Activated CD4-positive, alpha-beta T cell treated with anti-CD3 and anti-CD28 coated beads, Interleukin-10, Interleukin-2, amounts not matched to agents 100 ng/mL and 50 ng/mL, durations not matched to agents 16 hours and 8 hours (primary cell): ENCODE data around the gene CRAT.

ENCODE experiments used
- DNase-seq: peaks from one replicate; pipeline ENCODE4 v3.0.0-alpha.2; 2020

CRAT gene

GRCh38 chr9:129080601-129081387 is 29.8 kb downstream of the CRAT start, which contains the start of gene DOLPP1:
TSS of gene DOLPP1 (plus strand) at chr9:129081111. CDS start at chr9:129081132, 21 bp downstream.
- DNase-seq: peak; percentile 100

GRCh38 chr9:129080298-129080600 is 30.3 kb downstream of the CRAT start:
- no peak for DNase-seq

DNA sequence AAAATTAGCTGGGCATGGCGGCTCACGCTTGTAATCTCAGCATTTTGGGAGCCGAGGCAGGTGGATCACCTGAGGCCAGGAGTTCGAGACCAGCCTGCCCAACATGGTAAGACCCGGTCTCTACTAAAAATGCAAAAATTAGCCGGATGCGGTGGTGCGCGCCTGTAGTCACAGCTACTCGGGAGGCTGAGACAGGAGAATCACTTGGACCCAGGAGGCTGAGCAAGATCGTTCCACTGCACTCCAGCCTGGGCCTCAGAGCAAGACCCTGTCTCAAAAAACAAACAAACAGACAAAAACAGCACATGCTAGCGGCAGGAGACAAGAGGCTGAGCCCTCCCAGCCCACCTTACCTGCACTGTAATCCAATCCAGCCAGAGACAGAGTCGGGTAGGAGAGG is 30.8 kb downstream of the CRAT start:
- no peak for DNase-seq

DNA sequence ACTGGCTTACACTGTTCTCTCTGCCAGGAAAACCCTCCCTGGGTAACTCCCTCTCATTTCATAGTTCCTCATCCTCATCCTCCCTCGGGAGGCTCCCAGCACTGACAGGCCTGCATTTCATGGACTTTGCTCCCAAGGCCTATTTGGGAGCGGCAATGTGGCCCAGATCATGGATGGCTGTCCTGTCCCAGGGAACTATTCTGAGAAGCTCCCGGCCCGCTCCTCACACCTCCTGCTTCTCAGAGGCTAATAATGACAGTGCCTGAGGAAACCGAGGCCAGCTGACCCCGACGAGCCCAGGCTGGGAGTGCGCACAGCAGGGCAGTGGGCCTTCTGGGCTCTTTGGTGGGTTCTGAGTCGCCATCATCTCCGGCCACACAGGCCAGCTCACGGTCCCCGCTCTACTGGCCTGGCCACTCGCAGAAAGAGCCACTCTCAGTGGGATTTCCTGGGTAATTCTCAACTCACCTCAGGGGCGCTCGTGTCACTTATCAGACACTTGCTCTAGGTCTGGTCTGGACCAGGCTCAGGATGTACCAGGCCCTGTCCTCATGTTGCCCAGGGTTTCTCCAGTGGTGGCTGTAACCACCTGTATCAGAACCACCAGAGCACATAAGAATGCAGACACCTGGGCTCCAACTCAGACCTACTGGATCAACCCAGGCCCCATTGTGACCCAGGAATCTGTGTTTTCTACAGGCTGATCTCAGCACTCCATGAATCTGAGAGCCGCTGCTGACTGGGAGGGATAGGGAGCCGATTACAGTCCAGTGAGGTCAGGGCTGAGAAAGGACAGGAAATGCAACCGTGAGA is 31.7 kb downstream of the CRAT start:
- DNase-seq: no peak

DNA sequence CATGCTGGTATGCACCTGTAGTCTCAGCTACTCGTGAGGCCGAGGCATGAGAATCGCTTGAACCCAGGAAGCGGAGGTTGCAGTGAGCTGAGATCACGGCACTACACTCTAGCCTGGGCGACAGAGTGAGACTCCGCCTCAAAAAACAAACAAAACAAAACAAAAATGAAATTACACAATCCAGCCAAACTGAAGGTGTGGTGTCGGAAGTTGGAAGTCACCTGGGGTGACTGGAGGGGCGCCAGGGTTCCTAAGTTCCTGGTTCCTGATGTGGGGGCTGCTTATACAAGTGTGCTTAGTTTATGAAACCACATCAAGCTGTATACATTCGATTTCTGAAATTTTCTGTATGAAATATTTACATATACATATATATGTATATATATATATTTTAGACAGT is 33.4 kb downstream of the CRAT start:
- DNase-seq: no peak

- DNase-seq: no peak
These were observed 34.0 kb downstream of the CRAT start for GRCh38 chr9:129076640-129077037.

DNA sequence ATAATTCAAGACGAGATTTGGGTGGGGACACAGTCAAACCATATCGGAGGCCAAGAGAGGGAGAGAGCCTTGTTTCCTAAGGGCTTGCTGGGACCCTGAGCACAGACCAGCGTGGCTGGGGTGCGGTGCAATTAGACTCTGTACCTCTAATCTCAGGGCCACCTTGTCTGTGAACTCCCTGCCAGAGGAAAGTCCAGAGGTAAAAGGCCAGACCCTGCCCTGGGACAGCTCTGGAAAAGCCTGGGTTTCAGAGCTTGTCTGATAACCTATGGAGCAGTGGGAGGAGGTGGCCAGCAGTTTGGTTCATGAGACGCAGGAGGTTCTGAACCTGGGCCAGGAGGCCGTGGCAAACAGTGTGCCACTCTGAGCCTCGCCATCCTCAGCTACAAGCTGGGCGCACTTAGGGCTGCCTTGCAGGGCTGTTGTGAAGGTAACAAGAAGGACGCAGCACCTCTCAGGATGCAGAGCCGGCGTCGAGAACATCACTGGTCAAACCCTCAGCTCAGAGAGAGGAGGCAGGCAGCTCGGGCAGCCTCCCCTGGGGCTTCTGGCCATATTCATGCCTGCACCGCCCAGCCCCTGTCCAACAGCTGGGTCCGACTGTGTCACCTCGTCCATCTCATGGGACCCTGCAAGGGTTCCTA is 34.5 kb downstream of the CRAT start:
- no peak for DNase-seq

DNA sequence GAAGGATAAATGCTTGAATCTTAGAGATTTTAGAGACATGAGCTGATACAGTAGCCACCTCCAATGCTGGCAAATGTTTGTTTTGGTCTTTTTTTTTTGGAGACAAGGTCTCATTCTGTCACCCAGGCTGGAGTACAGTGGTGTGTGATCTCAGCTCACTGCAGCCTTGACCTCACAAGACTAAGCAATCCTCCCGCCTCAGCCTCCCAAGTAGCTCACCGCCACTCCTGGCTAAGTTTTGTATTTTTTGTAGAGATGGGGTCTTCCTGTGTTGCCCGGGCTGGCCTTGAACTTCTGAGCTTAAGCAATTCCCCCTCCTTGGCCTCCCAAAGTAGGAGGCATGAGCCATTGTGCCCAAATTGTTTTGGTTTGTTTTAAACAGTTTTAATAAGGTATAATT is 36.5 kb downstream of the CRAT start:
- DNase-seq: no peak

DNA sequence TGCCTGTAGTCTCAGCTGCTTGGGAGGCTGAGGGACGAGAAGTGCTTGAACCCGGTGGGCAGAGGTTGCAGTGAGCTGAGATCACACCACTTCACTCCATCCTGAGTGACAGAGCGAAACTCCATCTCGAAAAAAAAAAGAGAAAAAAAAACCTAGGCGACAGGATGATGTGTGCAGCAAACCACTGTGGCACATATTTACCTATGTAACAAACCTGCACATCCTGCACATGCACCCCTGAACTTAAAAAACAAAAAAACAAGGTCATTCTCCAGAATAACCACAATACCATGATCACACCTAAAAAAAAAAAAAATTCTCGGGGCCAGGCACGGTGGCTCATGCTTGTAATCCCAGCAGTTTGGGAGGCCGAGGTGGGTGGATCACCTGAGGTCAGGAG is 37.2 kb downstream of the CRAT start:
- DNase-seq: no peak

GRCh38 chr9:129072171-129072570 is 38.4 kb downstream of the CRAT start:
- no peak for DNase-seq

DNA sequence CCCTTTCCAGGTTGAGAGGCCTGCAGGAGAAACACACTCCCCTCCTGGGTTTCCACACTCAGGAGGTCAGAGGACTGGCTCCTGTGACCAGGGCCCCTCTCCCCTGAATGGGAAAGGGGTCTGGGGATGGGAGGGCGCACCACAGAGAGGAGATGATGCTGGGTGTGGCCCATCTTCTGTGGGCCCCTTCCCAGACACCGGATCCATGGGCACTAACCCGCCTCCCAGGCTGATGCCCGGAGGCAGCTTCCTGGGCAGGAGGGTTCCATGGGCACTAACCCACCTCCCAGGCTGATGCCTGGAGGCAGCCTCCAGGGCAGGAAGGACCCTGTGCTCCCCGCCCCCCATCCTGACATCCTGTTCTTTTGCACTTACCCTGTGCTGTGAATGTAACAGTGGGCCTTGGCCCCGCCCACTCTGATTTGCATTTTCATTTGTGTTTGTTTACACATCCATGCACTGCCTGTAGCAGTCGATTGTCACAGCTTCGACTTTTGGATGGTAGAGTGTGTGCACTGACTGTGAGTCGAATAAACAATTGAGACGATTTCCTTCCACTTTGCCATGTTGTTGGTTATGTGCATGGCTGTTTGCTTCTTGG is 39.0 kb downstream of the CRAT start:
- no peak for DNase-seq

DNA sequence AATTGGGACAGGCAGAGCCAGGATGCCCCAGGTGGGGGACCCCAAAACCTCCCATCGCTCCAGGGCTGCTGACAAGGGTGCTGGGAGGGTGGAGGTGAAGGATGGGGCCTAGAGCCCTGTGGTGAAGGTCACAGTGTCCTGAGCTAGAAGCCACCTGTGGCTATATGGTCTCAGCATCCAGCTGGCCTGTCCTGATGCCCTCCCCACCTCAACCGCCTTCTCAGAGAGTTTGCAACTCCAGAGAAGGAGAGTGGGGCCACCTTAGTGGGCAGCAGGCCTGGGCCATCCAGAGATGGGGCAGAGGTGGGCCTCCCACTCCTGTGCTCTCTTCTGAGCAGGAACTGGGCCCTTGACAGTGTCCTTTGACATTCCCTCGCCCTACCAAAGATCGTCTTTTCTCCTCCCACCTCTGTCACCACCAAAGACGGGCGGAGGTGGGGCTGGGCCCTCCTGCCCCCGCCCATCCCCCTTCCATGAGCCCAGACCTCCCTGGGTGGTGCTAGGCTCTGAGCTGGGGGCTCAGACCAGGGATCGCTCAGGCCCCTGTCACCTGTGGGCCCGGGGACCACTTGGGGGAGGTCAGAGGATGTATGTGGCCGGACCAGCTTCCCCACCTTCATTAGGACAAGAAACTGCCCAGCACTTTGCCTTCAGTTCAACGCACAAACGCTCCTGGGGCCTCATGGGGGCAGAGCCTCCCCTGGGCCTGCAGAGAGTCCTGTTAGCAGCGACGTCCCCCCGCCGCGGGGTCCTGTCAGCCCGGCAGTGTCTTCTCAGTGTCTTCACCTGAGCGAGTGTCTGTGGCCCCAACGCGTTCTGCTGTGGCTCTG is 39.7 kb downstream of the CRAT start:
- DNase-seq: no peak

DNA sequence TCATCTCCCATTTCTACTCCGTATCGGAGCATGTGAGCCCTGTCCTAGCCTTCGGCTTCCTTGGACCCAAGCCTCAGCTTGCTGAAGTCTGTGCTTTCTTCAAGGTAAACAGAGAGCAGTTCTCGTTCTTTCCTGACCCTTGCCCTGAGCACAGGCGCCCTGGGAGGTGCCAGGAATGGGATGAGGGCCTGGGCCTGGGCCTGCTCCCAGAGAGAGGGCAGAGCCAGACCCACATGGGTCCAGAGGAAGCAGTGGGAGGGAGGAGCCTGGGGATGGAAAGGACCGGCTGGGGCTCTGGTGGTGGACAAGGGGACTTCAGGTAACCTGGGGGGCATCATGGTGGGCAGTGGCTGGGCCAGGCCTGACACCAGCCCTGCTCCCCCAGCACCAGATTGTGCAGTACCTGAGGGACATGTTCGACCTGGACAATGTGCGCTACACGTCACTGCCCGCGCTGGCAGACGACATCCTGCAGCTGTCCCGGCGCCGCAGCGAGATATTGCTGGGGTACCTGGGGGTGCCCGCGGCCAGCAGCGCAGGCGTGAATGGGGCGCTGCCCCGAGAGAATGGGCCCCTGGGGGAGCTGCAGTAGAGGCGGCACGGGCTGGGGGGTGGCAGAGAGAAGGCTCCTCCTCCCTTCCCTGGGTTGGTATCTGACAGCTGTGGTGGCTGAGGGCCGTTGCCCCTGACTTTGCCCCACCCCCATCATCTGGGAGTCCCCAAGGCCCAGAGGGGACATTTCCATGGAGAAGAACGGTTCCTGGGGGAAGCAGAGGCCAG is 40.5 kb downstream of the CRAT start:
- DNase-seq: no peak

DNA sequence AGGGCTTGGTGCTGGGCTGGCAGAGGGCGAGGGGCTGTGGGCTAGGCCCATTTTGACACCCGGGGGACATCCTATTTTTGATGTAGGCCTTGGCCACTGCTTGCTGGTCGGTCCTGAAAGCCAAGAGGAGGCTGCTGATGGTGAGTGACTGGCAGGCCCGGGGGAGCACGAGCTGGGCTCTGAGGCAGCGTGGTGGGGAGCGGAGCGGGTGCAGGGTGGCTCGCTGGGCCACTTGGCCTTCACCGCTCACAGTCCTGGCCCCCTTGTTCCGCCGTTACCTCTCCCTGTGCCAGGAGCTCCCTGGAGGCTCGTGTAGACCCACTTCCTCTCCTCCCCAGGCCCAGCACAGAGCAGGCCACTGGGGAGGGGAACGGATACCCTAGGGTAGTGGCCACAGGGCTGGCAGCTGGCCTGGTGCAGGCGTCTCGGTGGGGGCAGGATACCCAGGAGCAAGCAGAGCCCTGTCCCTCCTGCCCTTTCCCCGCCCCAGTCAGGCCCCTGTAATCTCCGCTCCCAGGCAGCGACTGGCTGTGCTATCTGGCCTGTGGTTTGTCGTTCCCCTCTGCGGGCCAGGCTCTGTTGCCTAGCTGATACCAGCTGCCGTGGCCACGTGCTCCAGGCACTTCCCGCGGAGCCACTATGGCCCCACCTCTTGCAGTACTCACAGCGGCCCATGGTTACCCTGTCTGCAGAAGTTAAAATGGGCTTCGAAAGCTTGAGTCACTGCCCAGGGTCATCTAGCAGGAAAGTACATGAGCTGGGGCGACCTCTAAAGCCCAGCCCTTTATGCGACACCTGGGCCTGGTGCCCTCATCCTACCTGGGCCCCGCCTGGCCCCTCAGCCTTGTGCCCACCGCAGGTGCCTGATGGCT is 41.4 kb downstream of the CRAT start:
- DNase-seq: peak; percentile 59

GRCh38 chr9:129068110-129068509 is 42.5 kb downstream of the CRAT start:
- DNase-seq: no peak

DNA sequence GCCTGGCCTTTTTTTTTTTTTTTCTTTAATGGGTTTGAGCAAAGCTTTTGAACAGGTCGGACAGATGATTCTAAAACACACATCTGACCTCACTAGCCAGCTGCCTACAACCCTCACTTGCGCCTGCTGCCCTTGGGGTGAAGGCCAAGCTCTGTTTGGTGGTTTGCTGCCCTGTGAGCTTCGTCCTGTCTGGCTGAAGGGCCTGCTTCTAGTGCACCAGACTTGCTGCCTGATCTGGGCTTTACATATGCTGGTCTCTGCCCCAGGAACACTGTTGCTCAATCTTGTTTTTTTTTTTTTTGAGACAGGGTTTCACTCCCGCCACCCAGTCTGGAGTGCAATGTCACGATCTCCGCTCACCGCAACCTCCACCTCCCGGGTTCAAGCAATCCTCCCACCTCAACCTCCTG is 46.1 kb downstream of the CRAT start:
- DNase-seq: no peak

GRCh38 chr9:129063061-129063460 is 47.5 kb downstream of the CRAT start:
- DNase-seq: no peak

DNA sequence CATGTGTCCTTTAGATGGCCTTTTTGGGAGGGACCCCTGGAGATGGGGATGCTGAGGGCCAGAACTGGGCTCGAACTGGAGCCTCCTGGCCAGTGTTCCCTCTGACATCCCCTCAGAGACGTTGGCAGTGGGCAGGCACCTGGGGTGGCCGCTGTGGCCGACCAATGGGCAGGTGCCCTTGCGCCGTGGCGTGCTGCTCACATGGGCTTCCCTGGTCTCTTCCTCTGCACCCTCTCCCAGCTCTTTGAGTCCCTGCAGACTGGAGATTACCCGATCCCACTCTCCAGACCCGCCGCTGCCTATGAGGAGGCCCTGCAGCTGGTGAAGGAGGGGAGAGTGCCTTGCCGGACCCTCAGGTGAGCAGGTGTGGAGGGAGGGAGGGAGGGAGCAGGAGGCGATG is 49.6 kb downstream of the CRAT start:
- no peak for DNase-seq

- DNase-seq: no peak
These were observed 50.5 kb downstream of the CRAT start for GRCh38 chr9:129059796-129060785.
